ENCODE measurements around the gene OR2A25. TPM values are rescaled to one million over a fixed set of nuclear protein-coding genes. Genes with fewer than 3 reads are reported as not detected.

Gene OR2A25
- total RNA-seq, 6 experiments from 2014 or later: not detected

GRCh38 chr7:144037414-144038035 lies 32.1 kb upstream of the OR2A25 start:
- H3K4me3 ChIP-seq: no peak overlapping the region
- 64% methylated on average over 1 of the region's 1 CpG for WGBS (ENCODE audit: insufficient coverage, low coverage, low lambda C conversion rate, missing lambda C conversion rate)
- TF ChIP-seq, protein P1, sequence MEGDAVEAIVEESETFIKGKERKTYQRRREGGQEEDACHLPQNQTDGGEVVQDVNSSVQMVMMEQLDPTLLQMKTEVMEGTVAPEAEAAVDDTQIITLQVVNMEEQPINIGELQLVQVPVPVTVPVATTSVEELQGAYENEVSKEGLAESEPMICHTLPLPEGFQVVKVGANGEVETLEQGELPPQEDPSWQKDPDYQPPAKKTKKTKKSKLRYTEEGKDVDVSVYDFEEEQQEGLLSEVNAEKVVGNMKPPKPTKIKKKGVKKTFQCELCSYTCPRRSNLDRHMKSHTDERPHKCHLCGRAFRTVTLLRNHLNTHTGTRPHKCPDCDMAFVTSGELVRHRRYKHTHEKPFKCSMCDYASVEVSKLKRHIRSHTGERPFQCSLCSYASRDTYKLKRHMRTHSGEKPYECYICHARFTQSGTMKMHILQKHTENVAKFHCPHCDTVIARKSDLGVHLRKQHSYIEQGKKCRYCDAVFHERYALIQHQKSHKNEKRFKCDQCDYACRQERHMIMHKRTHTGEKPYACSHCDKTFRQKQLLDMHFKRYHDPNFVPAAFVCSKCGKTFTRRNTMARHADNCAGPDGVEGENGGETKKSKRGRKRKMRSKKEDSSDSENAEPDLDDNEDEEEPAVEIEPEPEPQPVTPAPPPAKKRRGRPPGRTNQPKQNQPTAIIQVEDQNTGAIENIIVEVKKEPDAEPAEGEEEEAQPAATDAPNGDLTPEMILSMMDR (IDR thresholded peaks at IDR 0.05): no peak
- TF ChIP-seq POLR2A (IDR thresholded peaks at IDR 0.05): no peak

DNA sequence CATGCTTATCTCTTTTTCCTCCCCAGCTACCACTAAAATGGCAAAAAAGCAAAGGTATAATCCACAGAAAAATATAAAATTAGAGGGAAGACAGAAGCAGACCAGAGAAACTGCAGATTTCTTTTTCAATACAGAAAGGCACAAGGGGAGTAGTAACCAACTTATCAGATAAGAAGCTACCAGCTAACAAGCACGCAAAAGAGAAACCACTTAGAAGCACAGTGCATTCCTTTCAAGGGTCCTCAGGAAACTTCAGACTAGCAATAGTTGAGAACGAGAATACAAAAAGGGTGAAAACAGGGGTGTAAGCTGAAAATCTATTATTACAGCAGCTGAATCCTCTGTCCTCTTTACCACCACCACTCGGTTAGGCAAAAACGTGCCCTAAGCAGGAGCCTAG lies 30.7 kb upstream of the OR2A25 start:
- no peaks in the 10 kb centered on the region for H3K9me3 ChIP-seq
- no peaks in the 10 kb centered on the region for H3K36me3 ChIP-seq
- TF ChIP-seq, protein P1 (IDR thresholded peaks at IDR 0.05): no peak
- TF ChIP-seq POLR2A (IDR thresholded peaks at IDR 0.05): no peak
- H3K4me1 ChIP-seq: no peaks in the 10 kb centered on the region
- no peak overlapping the region for H3K4me3 ChIP-seq
- no peak overlapping the region for H3K27ac ChIP-seq
- DNase-seq (no peak), ATAC-seq (no peak)
- no peaks in the 10 kb centered on the region for H3K27me3 ChIP-seq
- 36% methylated on average over 4 of the region's 4 CpGs for WGBS (ENCODE audit: insufficient coverage, low coverage, low lambda C conversion rate, missing lambda C conversion rate)
- intact Hi-C loops (cut with DNase I): no loop called here

More at GRCh38 chr7:144037414-144038035, 32.1 kb upstream of the OR2A25 start:
- ATAC-seq (no peak), DNase-seq (no peak)
- no peaks in the 10 kb centered on the region for H3K27me3 ChIP-seq
- H3K36me3 ChIP-seq: no peaks in the 10 kb centered on the region
- intact Hi-C loops (cut with DNase I): no loop called here
- H3K27ac ChIP-seq: no peak overlapping the region
- no peaks in the 10 kb centered on the region for H3K4me1 ChIP-seq
- H3K9me3 ChIP-seq: no peaks in the 10 kb centered on the region

GRCh38 chr7:144048648-144049047 lies 21.0 kb upstream of the OR2A25 start, which contains the start of gene OR2A5:
Gene OR2A5 (plus strand): TSS chr7:144048948. CDS start chr7:144050402, 1,454 bp downstream.
- 22% methylated on average over 1 of the region's 1 CpG for WGBS (ENCODE audit: insufficient coverage, low coverage, low lambda C conversion rate, missing lambda C conversion rate)
- TF ChIP-seq, protein P1 (IDR thresholded peaks at IDR 0.05): no peak
- no peak for TF ChIP-seq POLR2A (IDR thresholded peaks at IDR 0.05)
- ATAC-seq (no peak), DNase-seq (no peak)
- intact Hi-C loops (cut with DNase I): no loop called here
- H3K9me3 ChIP-seq: no peaks in the 10 kb centered on the region
- no peaks in the 10 kb centered on the region for H3K27me3 ChIP-seq
- H3K4me3 ChIP-seq: no peak within 1 kb of the TSS
- no peak within 1 kb of the TSS for H3K27ac ChIP-seq
- no peaks in the 10 kb centered on the region for H3K36me3 ChIP-seq
- H3K4me1 ChIP-seq: no peaks in the 10 kb centered on the region

GRCh38 chr7:144049491-144049890 lies 20.1 kb upstream of the OR2A25 start:
- WGBS (ENCODE audit: insufficient coverage, low coverage, low lambda C conversion rate, missing lambda C conversion rate): 48% methylated on average over 2 of the region's 2 CpGs
- intact Hi-C loops (cut with DNase I): no loop called here

More at GRCh38 chr7:144049491-144049890, 20.1 kb upstream of the OR2A25 start:
- Histone ChIP-seq H3K9me3 (no peaks in the 10 kb centered on the region), H3K27ac (no peak overlapping the region), H3K4me1 (no peaks in the 10 kb centered on the region), H3K27me3 (no peaks in the 10 kb centered on the region), H3K4me3 (no peak overlapping the region), H3K36me3 (no peaks in the 10 kb centered on the region)
- ATAC-seq (no peak), DNase-seq (no peak)
- no peak for TF ChIP-seq POLR2A (IDR thresholded peaks at IDR 0.05)
- TF ChIP-seq, protein P1 (IDR thresholded peaks at IDR 0.05): no peak

Data from right lobe of liver (tissue), 6 donors.